ENCODE data around the gene PRKN.

PRKN gene

GRCh38 chr6:162489101-162489976 is 238.2 kb downstream of the PRKN start:
- no peak for DNase-seq (ENCODE audit: low spot score)
- in situ Hi-C loops (cut with MboI; ENCODE audit: low pct_unique_long_range_greater_than_20kb, low sequenced_read_pairs, unreplicated experiment): no loop called here
- TF ChIP-seq CTCF (IDR thresholded peaks at IDR 0.05; ENCODE audit: extremely low read depth, insufficient read depth, missing control alignments): no peak

GRCh38 chr6:162488444-162488843 is 239.1 kb downstream of the PRKN start:
- TF ChIP-seq CTCF (IDR thresholded peaks at IDR 0.05; ENCODE audit: extremely low read depth, insufficient read depth, missing control alignments): no peak
- in situ Hi-C loops (cut with MboI; ENCODE audit: low pct_unique_long_range_greater_than_20kb, low sequenced_read_pairs, unreplicated experiment): no loop called here
- no peak for DNase-seq (ENCODE audit: low spot score)

- TF ChIP-seq CTCF (IDR thresholded peaks at IDR 0.05; ENCODE audit: extremely low read depth, insufficient read depth, missing control alignments): no peak
- in situ Hi-C loops (cut with MboI; ENCODE audit: low pct_unique_long_range_greater_than_20kb, low sequenced_read_pairs, unreplicated experiment): no loop called here
- DNase-seq (ENCODE audit: low spot score): no peak
Observed at GRCh38 chr6:162485464-162485863, 242.1 kb downstream of the PRKN start.

- no peak for DNase-seq (ENCODE audit: low spot score)
- in situ Hi-C loops (cut with MboI; ENCODE audit: low pct_unique_long_range_greater_than_20kb, low sequenced_read_pairs, unreplicated experiment): no loop called here
- no peak for TF ChIP-seq CTCF (IDR thresholded peaks at IDR 0.05; ENCODE audit: extremely low read depth, insufficient read depth, missing control alignments)
Observed at GRCh38 chr6:162481938-162482337, 245.6 kb downstream of the PRKN start.

- DNase-seq (ENCODE audit: low spot score): no peak
- no peak for TF ChIP-seq CTCF (IDR thresholded peaks at IDR 0.05; ENCODE audit: extremely low read depth, insufficient read depth, missing control alignments)
- in situ Hi-C loops (cut with MboI; ENCODE audit: low pct_unique_long_range_greater_than_20kb, low sequenced_read_pairs, unreplicated experiment): no loop called here
Observed at GRCh38 chr6:162481320-162481719, 246.2 kb downstream of the PRKN start.

GRCh38 chr6:162478192-162478671 is 249.3 kb downstream of the PRKN start:
- in situ Hi-C loops (cut with MboI; ENCODE audit: low pct_unique_long_range_greater_than_20kb, low sequenced_read_pairs, unreplicated experiment): no loop called here
- DNase-seq (ENCODE audit: low spot score): no peak
- no peak for TF ChIP-seq CTCF (IDR thresholded peaks at IDR 0.05; ENCODE audit: extremely low read depth, insufficient read depth, missing control alignments)
